ENCODE data around the gene RBMX.
"Not testable (repeated sequence)": the region's sequence is repeated elsewhere in the genome, so short reads cannot be mapped to it uniquely, and the experiment has no call there.

The RBMX gene

DNA sequence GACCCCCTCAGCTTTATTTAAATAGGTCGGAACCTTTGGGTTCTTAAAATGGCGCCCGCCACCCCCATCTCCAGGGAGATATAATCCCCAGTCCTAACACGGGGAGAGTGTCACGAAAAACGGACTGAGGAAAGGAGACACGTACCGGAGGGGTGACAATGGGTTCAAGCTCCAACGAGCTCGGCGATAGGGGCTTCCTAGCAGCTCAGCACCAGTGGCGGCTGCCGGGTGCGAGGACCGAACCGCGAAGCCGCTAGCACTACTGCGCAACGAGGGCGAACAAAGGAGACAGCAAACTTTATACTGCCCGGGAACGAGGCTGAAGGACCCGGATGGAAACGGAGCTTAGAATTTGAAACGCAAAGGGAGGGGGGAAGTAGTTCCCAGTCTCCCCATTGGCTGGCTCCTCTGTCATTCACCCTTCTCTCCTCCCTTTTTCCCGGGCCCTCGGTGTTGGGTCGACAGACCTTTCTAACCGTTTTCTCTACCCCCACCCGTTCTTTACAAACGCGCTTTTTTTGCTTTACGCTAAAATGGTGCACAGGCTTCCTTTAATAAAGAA, at the start of gene RBMX:
Gene RBMX, minus strand, starts transcription at position 274 of the 562 bp plus-strand sequence. CDS start 1,298 bp downstream, outside the sequence.
- Histone ChIP-seq H4K20me1 (ENCODE audit: low read depth, low read length) (peaks cover 5% of the 10 kb centered on the region), H3K9me3 (ENCODE audit: insufficient read depth, low read length) (no peaks in the 10 kb centered on the region), H3K79me2 (ENCODE audit: insufficient read depth, low read length) (peaks cover 33% of the 10 kb centered on the region), H3K27me3 (ENCODE audit: low read length) (no peaks in the 10 kb centered on the region), H3K9me2 (replicated peaks; ENCODE audit: insufficient read depth, low read length) (no peaks in the 10 kb centered on the region), H3K4me3 (ENCODE audit: insufficient read depth, low read length, poor library complexity, severe bottlenecking) (peak within 1 kb of the TSS; percentile 98), H3K27ac (ENCODE audit: low read depth, low read length) (peak within 1 kb of the TSS; percentile 84), H3K36me3 (ENCODE audit: low read length) (peaks cover 14% of the 10 kb centered on the region), H2AFZ (ENCODE audit: low read depth, low read length, severe bottlenecking) (peak within 1 kb of the TSS; percentile 86), H3F3A (ENCODE audit: insufficient read depth) (no peaks in the 10 kb centered on the region), H3K4me2 (ENCODE audit: low read depth, low read length, poor library complexity, severe bottlenecking) (peak within 1 kb of the TSS; percentile 99), H3K9ac (ENCODE audit: low read length) (peak within 1 kb of the TSS; percentile 96)
- TF ChIP-seq EZH2phosphoT487 (conservative IDR thresholded peaks at IDR 0.05; ENCODE audit: low read length): no peak
- TF ChIP-seq, protein P1, sequence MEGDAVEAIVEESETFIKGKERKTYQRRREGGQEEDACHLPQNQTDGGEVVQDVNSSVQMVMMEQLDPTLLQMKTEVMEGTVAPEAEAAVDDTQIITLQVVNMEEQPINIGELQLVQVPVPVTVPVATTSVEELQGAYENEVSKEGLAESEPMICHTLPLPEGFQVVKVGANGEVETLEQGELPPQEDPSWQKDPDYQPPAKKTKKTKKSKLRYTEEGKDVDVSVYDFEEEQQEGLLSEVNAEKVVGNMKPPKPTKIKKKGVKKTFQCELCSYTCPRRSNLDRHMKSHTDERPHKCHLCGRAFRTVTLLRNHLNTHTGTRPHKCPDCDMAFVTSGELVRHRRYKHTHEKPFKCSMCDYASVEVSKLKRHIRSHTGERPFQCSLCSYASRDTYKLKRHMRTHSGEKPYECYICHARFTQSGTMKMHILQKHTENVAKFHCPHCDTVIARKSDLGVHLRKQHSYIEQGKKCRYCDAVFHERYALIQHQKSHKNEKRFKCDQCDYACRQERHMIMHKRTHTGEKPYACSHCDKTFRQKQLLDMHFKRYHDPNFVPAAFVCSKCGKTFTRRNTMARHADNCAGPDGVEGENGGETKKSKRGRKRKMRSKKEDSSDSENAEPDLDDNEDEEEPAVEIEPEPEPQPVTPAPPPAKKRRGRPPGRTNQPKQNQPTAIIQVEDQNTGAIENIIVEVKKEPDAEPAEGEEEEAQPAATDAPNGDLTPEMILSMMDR (IDR thresholded peaks at IDR 0.05; ENCODE audit: insufficient read depth, low read length, poor library complexity, severe bottlenecking): no peak

DNA sequence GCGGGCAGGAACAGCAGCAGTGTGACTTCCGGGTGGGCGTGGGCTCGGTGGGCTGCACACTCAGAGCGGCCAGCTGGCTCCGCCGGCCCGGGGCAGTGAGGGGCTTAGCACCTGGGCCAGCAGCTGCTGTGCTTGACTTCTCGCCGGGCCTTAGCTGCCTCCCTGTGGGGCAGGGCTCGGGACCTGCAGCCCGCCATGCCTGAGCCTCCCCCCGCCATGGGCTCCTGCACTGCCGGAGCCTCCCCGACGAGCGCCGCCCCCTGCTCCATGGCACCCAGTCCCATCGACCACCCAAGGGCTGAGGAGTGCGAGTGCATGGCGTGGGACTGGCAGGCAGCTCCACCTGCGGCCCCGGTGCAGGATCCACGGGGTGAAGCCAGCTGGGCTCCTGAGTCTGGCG, 40.9 kb upstream of the RBMX start:
- not testable (repeated sequence) for H3K9me3 ChIP-seq (ENCODE audit: insufficient read depth, low read length); H3K27ac ChIP-seq (ENCODE audit: low read depth, low read length); H3K9me2 ChIP-seq (replicated peaks; ENCODE audit: insufficient read depth, low read length); H3K27me3 ChIP-seq (ENCODE audit: low read length); H3K4me3 ChIP-seq (ENCODE audit: insufficient read depth, low read length, poor library complexity, severe bottlenecking); H3F3A ChIP-seq (ENCODE audit: insufficient read depth); H2AFZ ChIP-seq (ENCODE audit: low read depth, low read length, severe bottlenecking); H3K4me2 ChIP-seq (ENCODE audit: low read depth, low read length, poor library complexity, severe bottlenecking); H4K20me1 ChIP-seq (ENCODE audit: low read depth, low read length); H3K36me3 ChIP-seq (ENCODE audit: low read length); H3K9ac ChIP-seq (ENCODE audit: low read length); H3K79me2 ChIP-seq (ENCODE audit: insufficient read depth, low read length)

DNA sequence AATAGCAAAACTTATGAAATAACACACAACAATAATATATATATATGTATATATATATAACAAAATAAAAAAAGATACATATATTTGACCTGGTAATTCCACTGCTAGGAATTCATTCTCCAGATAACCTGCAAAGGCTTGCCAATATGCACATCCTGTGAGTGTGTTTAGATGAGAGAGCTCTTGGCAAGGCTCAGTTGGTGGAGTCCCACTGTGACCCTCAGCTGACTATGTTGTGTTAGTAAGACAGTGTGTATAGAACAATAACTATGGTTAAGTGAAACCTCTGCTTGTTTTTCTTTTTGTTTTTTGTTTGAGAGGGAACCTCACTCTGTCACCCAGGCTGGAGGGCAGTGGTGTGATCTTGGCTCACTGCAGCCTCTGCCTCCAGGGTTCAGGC, 39.5 kb upstream of the RBMX start:
- Histone ChIP-seq H3F3A (ENCODE audit: insufficient read depth) (no peaks in the 10 kb centered on the region), H3K4me3 (ENCODE audit: insufficient read depth, low read length, poor library complexity, severe bottlenecking) (no peak overlapping the region), H2AFZ (ENCODE audit: low read depth, low read length, severe bottlenecking) (no peak overlapping the region), H3K9me2 (replicated peaks; ENCODE audit: insufficient read depth, low read length) (no peaks in the 10 kb centered on the region), H3K9me3 (ENCODE audit: insufficient read depth, low read length) (no peaks in the 10 kb centered on the region), H3K4me2 (ENCODE audit: low read depth, low read length, poor library complexity, severe bottlenecking) (no peak overlapping the region), H3K79me2 (ENCODE audit: insufficient read depth, low read length) (no peaks in the 10 kb centered on the region), H3K36me3 (ENCODE audit: low read length) (no peaks in the 10 kb centered on the region), H4K20me1 (ENCODE audit: low read depth, low read length) (no peaks in the 10 kb centered on the region), H3K27me3 (ENCODE audit: low read length) (no peaks in the 10 kb centered on the region), H3K9ac (ENCODE audit: low read length) (no peak overlapping the region), H3K27ac (ENCODE audit: low read depth, low read length) (no peak overlapping the region)
- TF ChIP-seq, protein P1 (IDR thresholded peaks at IDR 0.05; ENCODE audit: insufficient read depth, low read length, poor library complexity, severe bottlenecking): no peak
- TF ChIP-seq EZH2phosphoT487 (conservative IDR thresholded peaks at IDR 0.05; ENCODE audit: low read length): no peak

DNA sequence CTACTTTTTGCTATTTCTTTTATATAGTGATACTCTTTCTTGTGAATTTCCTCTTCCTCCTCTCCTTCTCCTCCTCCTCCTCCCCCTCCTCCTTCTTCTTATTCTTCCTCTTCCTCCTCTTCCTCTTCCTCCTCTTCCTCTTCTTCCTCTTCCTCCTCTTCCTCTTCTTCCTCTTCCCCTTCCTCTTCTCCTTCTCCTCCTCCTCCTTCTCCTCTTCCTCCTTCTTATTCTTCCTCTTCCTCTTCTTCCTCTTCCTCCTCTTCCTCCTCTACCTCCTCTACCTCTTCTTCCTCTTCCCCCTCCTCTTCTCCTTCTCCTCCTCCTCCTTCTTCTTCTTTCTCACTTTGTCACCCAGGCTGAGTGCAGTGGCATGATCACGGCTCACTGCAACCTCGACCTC, 36.3 kb upstream of the RBMX start:
- Histone ChIP-seq H3K79me2 (ENCODE audit: insufficient read depth, low read length) (no peaks in the 10 kb centered on the region), H3K27me3 (ENCODE audit: low read length) (no peaks in the 10 kb centered on the region), H2AFZ (ENCODE audit: low read depth, low read length, severe bottlenecking) (no peak overlapping the region), H3K27ac (ENCODE audit: low read depth, low read length) (no peak overlapping the region), H3K9me3 (ENCODE audit: insufficient read depth, low read length) (no peaks in the 10 kb centered on the region), H3K4me3 (ENCODE audit: insufficient read depth, low read length, poor library complexity, severe bottlenecking) (no peak overlapping the region), H3K9ac (ENCODE audit: low read length) (no peak overlapping the region), H3F3A (ENCODE audit: insufficient read depth) (no peaks in the 10 kb centered on the region), H4K20me1 (ENCODE audit: low read depth, low read length) (no peaks in the 10 kb centered on the region), H3K4me2 (ENCODE audit: low read depth, low read length, poor library complexity, severe bottlenecking) (no peak overlapping the region), H3K36me3 (ENCODE audit: low read length) (no peaks in the 10 kb centered on the region), H3K9me2 (replicated peaks; ENCODE audit: insufficient read depth, low read length) (no peaks in the 10 kb centered on the region)
- TF ChIP-seq EZH2phosphoT487 (conservative IDR thresholded peaks at IDR 0.05; ENCODE audit: low read length): no peak
- TF ChIP-seq, protein P1 (IDR thresholded peaks at IDR 0.05; ENCODE audit: insufficient read depth, low read length, poor library complexity, severe bottlenecking): no peak

DNA sequence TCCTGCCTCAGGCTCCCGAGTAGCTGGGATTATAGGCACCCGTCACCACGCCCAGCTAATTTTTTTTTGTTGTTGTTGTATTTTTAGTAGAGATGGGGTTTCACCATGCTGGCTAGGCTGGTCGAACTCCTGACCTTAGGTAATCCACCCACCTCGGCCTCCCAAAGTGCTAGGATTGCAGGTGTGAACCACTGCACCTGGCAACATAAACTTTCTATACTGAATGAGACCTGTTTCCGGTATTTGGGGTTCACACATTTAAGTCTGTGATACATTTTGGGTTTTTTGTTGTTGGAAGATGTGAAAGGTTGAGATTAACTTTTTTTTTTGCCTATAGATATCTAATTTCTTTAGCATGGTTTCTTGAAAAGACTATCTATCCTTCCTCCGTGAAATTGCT, 31.1 kb upstream of the RBMX start:
- H3F3A ChIP-seq (ENCODE audit: insufficient read depth); H3K79me2 ChIP-seq (ENCODE audit: insufficient read depth, low read length); H3K36me3 ChIP-seq (ENCODE audit: low read length); H4K20me1 ChIP-seq (ENCODE audit: low read depth, low read length); H3K9me2 ChIP-seq (replicated peaks; ENCODE audit: insufficient read depth, low read length); H3K27ac ChIP-seq (ENCODE audit: low read depth, low read length); H3K27me3 ChIP-seq (ENCODE audit: low read length); H2AFZ ChIP-seq (ENCODE audit: low read depth, low read length, severe bottlenecking); H3K9me3 ChIP-seq (ENCODE audit: insufficient read depth, low read length); H3K9ac ChIP-seq (ENCODE audit: low read length); H3K4me3 ChIP-seq (ENCODE audit: insufficient read depth, low read length, poor library complexity, severe bottlenecking); H3K4me2 ChIP-seq (ENCODE audit: low read depth, low read length, poor library complexity, severe bottlenecking): not testable (repeated sequence)
